GM19397 (cell line): ENCODE results near the gene SHLD3.
"Not testable (repeated sequence)": the region's sequence is repeated elsewhere in the genome, so short reads cannot be mapped to it uniquely, and the experiment has no call there.

ENCODE experiments used
- ATAC-seq: cut with Tn5 transposase; IDR thresholded peaks from one replicate; pipeline ENCODE4 v1.9.1; 2021; ENCODE audit warnings: mild to moderate bottlenecking, moderate library complexity; ENCODE audit not compliant: unreplicated experiment

The SHLD3 gene

GRCh38 chr5:65624571-65625555 lies at the start of gene SHLD3, which contains the start of gene TRAPPC13:
TSS of gene SHLD3 (plus strand) at chr5:65625027. CDS start at chr5:65629588, 4,561 bp downstream.
TSS of gene TRAPPC13 (plus strand) at chr5:65625027. CDS start at chr5:65625061, 34 bp downstream.
- ATAC-seq: peak; percentile 71

DNA sequence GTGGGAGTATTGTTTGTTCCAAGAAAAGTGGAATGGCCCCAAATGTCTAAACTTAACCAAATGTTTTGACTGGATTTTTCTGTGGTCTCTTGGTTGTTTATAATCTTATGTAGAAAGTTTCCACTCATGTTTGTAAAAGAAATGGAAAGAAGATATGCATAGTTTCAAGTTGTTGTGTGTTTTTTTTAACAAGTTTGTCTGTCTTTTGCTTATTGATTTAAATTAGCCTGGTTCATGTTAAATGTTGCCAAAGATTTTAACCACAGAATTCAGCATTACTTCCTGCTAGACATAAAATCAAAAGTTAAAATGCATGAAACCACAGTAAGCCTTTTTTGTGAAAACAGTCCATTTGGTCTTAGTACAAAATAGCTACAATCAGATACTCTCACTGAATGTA lies 47.7 kb upstream of the SHLD3 start:
- no peak for ATAC-seq

GRCh38 chr5:65588694-65589093 lies 36.1 kb upstream of the SHLD3 start:
- ATAC-seq: no peak

- not testable (repeated sequence) for ATAC-seq
Observed at GRCh38 chr5:65601761-65602160, 23.1 kb upstream of the SHLD3 start.

GRCh38 chr5:65611524-65611923 lies 13.3 kb upstream of the SHLD3 start:
- no peak for ATAC-seq

GRCh38 chr5:65612298-65612907 lies 12.4 kb upstream of the SHLD3 start:
- no peak for ATAC-seq

GRCh38 chr5:65620021-65620420 lies 4.8 kb upstream of the SHLD3 start:
- ATAC-seq: no peak

- not testable (repeated sequence) for ATAC-seq
Observed at GRCh38 chr5:65621961-65622360, 2.9 kb upstream of the SHLD3 start.

DNA sequence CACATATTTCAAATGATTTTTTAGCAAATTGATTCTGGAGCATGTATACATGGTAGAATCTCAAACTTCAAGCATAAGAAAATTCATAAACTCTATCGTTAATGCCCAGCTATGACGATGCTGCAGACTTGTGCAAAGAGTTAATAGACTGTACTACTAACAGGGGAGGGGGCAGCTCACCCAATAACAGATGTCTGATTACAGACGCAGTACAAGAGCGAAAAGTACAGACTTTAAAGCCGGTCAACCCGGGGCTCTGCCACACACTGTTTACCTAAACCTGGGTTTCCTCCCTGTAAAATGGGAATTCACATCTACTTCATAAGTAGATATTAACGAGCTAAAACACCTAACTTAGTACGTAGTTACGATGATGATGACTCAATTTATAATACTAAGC lies 1.3 kb upstream of the SHLD3 start:
- no peak for ATAC-seq

DNA sequence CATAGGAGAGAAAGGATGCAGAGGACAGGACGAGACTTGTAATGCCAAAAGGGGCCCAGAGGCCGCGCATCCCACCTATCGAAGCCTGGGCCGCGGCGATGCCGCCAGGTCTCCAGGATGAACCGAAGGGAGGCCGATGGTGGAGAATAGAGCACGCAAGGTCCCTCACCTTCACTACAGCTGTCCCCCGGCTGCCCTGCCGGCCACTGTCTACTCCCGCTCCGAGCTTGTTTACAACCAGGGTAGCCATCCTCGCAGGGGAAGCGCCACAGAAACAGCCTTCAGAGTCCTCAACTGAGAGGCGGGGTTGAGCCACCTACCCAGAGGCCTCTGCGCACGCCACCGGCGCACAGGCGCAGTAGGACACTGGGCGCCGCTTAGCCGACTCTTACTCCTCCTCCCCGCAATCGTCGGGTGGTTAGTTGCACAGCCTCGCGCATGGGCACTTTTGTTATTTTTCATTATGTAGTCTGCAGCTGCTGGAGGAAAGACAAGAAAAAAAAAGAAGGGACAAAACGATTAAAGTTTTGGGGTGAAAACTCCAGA lies 729 bp upstream of the SHLD3 start, which contains the start of gene TRIM23:
Gene TRIM23 (minus strand): TSS at position 309 of the 546 bp plus-strand sequence. CDS start 59 bp downstream, at position 250.
- ATAC-seq: peak; percentile 96

DNA sequence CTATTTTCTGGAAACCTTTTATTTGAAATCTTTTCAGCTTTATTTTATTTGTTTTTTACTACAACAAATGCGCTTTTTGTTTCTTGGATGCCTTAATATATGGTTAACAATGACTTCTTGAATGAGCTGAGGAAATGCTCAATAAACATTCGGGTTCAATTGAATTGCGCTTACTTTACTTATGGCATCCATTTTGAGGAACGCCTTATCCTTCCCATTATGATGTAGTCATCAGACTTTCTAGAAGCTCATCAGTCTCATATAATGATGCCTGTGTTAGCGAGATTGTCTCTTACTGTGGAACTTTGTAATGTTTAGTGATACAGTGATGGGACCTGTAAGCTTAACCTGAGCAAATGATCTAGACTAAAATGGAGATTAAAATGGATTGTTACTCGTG lies 916 bp downstream of the SHLD3 start:
- no peak for ATAC-seq

DNA sequence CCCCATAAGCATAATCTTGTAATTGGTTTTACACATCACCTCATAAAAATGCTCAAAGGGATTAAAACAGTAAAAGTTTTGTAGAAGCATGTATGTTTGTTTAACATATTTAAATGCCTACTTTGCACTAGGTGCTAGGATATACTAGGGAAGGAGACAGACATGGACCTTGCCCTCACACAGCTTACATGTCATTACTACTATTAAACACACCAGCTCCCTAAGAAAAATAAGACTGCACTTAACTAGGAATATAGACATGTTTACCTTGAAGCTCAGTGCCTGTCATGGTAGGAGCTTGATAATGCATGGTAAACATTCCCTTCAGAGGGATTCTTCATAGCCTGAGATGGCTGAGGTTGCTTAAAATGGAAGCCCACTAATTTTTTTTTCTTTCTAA lies 6.2 kb downstream of the SHLD3 start:
- ATAC-seq: no peak

- ATAC-seq: no peak
Observed at GRCh38 chr5:65640240-65640639, 15.4 kb downstream of the SHLD3 start.

- no peak for ATAC-seq
Observed at GRCh38 chr5:65646938-65647337, 22.1 kb downstream of the SHLD3 start.

DNA sequence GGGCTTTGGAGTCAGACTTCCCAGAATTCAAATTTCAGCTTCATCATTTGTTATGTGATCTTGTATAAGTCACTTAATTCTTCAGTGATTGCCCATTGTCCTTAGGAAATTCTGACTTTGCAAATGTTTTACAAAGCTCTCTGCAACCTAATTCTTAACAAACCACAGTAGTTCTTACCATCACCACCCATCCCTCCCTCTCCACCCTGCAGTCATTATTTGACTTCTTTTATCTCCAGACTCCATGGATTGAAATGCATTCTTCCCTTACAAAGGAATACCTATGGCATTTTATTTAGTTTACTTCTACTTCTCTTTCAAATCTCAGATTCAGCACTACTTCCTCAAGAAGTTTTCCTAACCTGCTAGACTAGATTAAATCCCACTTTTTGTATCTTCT lies 23.1 kb downstream of the SHLD3 start:
- ATAC-seq: no peak

DNA sequence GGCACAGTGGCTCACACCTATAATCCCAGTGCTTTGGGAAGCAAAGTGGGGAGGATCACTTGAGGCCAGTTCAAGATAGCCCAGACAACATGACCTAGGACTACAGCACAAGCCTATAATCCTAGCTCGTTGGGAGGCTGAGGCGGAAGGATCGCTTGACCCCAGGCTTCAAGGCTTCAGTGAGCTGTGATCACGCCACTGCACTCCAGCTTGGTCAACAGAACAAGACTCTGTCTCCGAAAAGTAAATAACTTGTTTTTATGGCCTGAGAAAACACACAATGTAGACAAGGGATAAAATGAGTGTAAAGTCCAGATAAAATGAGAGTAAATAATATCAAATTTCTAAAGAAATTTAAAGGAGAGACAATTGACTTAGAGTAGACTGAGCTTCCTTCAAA lies 26.3 kb downstream of the SHLD3 start:
- ATAC-seq: no peak

DNA sequence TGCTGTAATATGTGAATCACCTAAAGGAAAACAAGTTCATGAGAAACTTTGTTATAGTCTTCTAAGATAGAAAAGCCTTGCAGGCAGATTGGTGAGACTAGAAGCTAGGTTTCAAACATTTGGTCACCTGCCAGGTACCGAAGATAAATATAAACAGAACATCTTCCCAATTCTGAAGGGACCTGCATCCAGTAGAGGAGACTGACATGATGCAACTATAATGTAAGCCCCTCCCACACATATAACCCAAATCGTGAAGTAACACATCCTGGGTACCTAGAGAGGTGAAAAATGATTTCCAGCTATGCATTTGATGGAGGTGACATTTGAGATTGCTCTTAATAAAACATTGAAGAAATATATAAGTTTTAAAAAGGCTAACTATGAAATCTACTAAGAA lies 29.9 kb downstream of the SHLD3 start:
- ATAC-seq: no peak

DNA sequence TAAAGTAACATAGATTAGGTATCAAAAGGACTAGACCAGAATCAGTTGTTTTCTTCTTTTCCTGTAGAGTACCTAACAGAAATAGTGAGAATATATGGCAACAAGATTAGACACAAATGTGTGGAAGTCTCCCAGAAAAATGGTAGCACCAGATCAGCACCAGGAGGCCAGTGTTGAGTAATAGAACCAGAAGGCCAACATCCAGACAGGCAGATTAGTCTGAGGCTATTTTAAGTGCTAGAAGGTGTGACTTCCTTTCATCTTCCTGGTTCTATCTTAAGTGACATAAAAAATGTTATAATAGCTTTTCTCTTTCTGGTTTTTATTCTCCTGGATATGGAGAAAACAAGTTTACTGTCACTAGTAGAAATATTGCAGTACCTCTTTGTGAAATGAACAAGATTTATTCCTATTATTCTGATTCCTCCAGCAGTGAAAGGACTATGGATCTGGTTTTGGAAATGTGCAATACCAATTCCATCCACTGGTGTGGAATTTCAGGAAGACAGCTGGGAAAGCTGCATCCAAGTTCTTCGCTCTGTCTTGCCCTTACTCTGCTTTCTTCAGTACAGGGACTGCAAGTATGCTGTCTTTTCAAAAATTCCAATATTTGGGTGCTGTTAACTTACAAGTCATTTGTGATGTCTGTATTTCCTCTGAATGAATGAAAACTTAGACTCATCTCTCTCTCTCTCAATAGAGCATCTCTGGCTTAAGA lies 39.1 kb downstream of the SHLD3 start:
- ATAC-seq: no peak

DNA sequence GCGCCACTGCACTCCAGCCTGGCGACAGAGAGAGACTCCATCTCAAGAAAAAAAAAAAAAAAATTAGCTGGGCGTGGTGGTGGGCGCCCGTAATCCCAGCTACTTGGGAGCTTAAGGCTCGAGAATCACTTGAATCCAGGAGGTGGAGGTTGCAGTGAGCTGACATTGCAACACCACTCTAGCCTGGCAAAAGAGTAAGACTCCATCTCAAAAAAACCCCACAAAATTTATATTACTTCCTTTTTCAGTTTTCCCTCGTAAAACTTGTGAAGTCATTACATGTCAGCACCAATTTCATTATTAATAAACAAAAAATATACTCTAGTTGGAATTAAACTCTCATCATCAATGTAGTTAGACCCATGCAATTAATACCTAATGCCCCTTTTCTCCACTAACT lies 43.9 kb downstream of the SHLD3 start:
- ATAC-seq: no peak

DNA sequence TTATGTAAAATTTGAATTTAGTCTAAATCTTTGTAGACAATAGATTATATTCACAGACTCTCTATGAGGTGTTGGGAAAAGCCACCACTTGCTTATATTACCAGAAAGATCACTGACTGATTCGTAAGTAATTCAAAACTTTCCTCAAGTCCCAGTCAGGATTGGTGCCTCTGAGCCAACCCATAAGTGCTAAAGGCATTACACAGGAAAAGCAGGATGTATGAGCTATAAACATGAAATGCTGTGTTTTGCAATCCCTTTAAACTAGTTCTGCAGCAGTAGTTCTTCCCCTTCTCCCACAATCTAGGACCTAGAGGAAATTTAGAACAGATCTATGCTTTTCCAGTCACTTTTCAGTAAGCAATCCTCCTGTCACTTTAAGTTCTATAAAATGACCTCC lies 48.0 kb downstream of the SHLD3 start:
- no peak for ATAC-seq

DNA sequence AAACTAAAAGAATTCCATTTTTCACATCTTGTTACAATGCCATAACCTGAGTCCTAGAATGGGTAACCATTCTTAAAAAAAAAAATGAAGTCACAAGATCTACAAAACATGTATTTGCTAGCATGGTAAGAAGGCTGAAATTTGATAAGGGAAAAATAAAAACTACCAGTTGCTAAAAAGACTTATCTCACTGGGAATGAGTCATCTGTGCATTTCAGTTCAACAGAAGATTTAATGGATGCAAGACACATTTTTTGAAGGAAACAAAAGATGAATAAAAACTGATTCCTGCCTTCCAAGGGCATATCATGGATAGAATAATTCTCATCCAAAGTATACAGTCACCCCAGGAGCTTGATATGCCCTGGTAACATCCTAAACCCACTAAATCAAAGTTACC lies 49.9 kb downstream of the SHLD3 start:
- no peak for ATAC-seq
